Right lobe of liver (tissue), 4 donors: ENCODE measurements around the gene TRPV2.

Experiments used
- POLR2A ChIP-seq: fragments of 450-650 bp; IDR thresholded peaks from one replicate; pipeline ENCODE4 v1.6.1; 2017; ENCODE audit warnings: antibody characterized with exemption, mild to moderate bottlenecking
- TF ChIP-seq, protein P1 (sequence below), 4 donors: fragments of 200-600 bp in 3 of 4; fragments of 450-650 bp in 1 of 4; IDR thresholded peaks; one replicate each; pipeline versions ENCODE4 v1.5.1 to v1.8.0; 2016 to 2022; ENCODE audit warnings: antibody characterized with exemption in 4 of 4, mild to moderate bottlenecking in 2 of 4
- donor health status: DM: no; HTN: no; CAD: no.
- donor health status: DM: no; HTN: no; CAD: no.
- donor health status: DM: no; HTN: yes; CAD: no.

GRCh38 chr17:16453493-16453851, 38.1 kb downstream of the TRPV2 start:
- TF ChIP-seq, protein P1, sequence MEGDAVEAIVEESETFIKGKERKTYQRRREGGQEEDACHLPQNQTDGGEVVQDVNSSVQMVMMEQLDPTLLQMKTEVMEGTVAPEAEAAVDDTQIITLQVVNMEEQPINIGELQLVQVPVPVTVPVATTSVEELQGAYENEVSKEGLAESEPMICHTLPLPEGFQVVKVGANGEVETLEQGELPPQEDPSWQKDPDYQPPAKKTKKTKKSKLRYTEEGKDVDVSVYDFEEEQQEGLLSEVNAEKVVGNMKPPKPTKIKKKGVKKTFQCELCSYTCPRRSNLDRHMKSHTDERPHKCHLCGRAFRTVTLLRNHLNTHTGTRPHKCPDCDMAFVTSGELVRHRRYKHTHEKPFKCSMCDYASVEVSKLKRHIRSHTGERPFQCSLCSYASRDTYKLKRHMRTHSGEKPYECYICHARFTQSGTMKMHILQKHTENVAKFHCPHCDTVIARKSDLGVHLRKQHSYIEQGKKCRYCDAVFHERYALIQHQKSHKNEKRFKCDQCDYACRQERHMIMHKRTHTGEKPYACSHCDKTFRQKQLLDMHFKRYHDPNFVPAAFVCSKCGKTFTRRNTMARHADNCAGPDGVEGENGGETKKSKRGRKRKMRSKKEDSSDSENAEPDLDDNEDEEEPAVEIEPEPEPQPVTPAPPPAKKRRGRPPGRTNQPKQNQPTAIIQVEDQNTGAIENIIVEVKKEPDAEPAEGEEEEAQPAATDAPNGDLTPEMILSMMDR (IDR thresholded peaks at IDR 0.05), result no peak
- TF ChIP-seq POLR2A, result no peak
